Endothelial cell (in vitro differentiated cells): ENCODE measurements around the gene CACNA1I. TPM values are rescaled to one million over a fixed set of nuclear protein-coding genes. Genes with fewer than 3 reads are reported as not detected.

ENCODE experiments used
- DNase-seq: peaks from one replicate; pipeline ENCODE4 v3.0.0; 2021; ENCODE audit warnings: low spot score
- H3K27ac Mint-ChIP-seq: one replicate; pipeline ENCODE4 v1.8.0; 2021; ENCODE audit warnings: mixed read lengths, inconsistent platforms; ENCODE audit not compliant: unreplicated experiment
- H3K27me3 Mint-ChIP-seq: one replicate; pipeline ENCODE4 v1.8.0; 2021; ENCODE audit warnings: mild to moderate bottlenecking, moderate library complexity, mixed read lengths, inconsistent platforms; ENCODE audit not compliant: unreplicated experiment
- H3K36me3 Mint-ChIP-seq: one replicate; pipeline ENCODE4 v1.8.0; 2021; ENCODE audit warnings: mild to moderate bottlenecking, low read depth, mixed read lengths, inconsistent platforms; ENCODE audit not compliant: unreplicated experiment
- H3K4me1 Mint-ChIP-seq: one replicate; pipeline ENCODE4 v1.8.0; 2021; ENCODE audit warnings: mild to moderate bottlenecking, mixed read lengths, inconsistent platforms; ENCODE audit not compliant: unreplicated experiment
- H3K4me3 Mint-ChIP-seq: one replicate; pipeline ENCODE4 v1.8.0; 2021; ENCODE audit warnings: mild to moderate bottlenecking, mixed read lengths, inconsistent platforms; ENCODE audit not compliant: unreplicated experiment
- H3K9me3 Mint-ChIP-seq: one replicate; pipeline ENCODE4 v1.8.0; 2021; ENCODE audit warnings: mixed read lengths, inconsistent platforms; ENCODE audit not compliant: unreplicated experiment
- total RNA-seq: library from RNA; stranded (reverse); fragmentation: NEBNext Ultra II Directional; extraction: Animal tissue kit (Norgen Biotek cat#: 25700); gene quantifications from one replicate; pipeline ENCODE4 v1.2.1, GENCODE V29; 2021; ENCODE audit not compliant: unreplicated experiment
- TF ChIP-seq, protein P1 (sequence below): fragments of 200-600 bp; sonication (generic); IDR thresholded peaks from one replicate; pipeline ENCODE4 v1.5.0; 2021; ENCODE audit warnings: antibody characterized with exemption; ENCODE audit not compliant: unreplicated experiment

The CACNA1I gene
- total RNA-seq, 1 donor from 2014 or later = 0.10 TPM

GRCh38 chr22:39532215-39533073 is 38.1 kb upstream of the CACNA1I start, which contains the start of gene RPS19BP1:
Gene RPS19BP1 (minus strand): TSS chr22:39532748. CDS start chr22:39532738, 10 bp downstream.
- H3K4me3 Mint-ChIP-seq = peak within 1 kb of the TSS; percentile 91
- peaks cover 41% of the 10 kb centered on the region for H3K4me1 Mint-ChIP-seq

DNA sequence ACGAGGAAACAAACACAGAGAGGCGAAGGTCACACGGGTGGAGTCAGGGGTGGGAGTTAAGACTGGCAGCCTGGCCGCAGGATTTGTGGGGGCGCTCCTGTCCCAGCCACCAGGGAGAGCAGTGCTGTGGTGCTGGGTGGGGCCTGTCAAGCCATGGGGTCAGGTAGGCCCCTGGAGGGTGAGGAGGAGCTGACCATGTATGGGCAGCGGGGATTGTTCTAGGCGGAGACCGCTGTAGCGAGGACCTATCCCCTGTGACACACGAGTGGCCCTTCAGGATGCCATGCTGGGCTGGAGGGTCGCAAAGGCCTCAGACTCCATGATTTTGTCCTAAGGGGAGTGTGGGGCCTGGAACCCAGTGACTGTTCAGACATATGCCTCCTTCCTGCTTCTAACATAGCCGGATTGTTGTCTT is 36.5 kb upstream of the CACNA1I start:
- DNase-seq = no peak
- no peaks in the 10 kb centered on the region for H3K9me3 Mint-ChIP-seq
- peaks cover 3% of the 10 kb centered on the region for H3K27me3 Mint-ChIP-seq
- no peak overlapping the region for H3K27ac Mint-ChIP-seq
- TF ChIP-seq, protein P1, sequence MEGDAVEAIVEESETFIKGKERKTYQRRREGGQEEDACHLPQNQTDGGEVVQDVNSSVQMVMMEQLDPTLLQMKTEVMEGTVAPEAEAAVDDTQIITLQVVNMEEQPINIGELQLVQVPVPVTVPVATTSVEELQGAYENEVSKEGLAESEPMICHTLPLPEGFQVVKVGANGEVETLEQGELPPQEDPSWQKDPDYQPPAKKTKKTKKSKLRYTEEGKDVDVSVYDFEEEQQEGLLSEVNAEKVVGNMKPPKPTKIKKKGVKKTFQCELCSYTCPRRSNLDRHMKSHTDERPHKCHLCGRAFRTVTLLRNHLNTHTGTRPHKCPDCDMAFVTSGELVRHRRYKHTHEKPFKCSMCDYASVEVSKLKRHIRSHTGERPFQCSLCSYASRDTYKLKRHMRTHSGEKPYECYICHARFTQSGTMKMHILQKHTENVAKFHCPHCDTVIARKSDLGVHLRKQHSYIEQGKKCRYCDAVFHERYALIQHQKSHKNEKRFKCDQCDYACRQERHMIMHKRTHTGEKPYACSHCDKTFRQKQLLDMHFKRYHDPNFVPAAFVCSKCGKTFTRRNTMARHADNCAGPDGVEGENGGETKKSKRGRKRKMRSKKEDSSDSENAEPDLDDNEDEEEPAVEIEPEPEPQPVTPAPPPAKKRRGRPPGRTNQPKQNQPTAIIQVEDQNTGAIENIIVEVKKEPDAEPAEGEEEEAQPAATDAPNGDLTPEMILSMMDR = no peak
- peaks cover 31% of the 10 kb centered on the region for H3K4me1 Mint-ChIP-seq
- peaks cover 14% of the 10 kb centered on the region for H3K36me3 Mint-ChIP-seq
- H3K4me3 Mint-ChIP-seq = peak overlapping the region; percentile 59

More at GRCh38 chr22:39532215-39533073, 38.1 kb upstream of the CACNA1I start, which contains the start of gene RPS19BP1:
- peak; percentile 90 for DNase-seq
- H3K9me3 Mint-ChIP-seq = no peaks in the 10 kb centered on the region
- TF ChIP-seq, protein P1 = no peak
- peaks cover 3% of the 10 kb centered on the region for H3K27me3 Mint-ChIP-seq
- peak within 1 kb of the TSS; percentile 81 for H3K27ac Mint-ChIP-seq
- peaks cover 14% of the 10 kb centered on the region for H3K36me3 Mint-ChIP-seq

GRCh38 chr22:39534591-39535356 is 35.8 kb upstream of the CACNA1I start:
- peak overlapping the region; percentile 59 for H3K4me3 Mint-ChIP-seq

DNA sequence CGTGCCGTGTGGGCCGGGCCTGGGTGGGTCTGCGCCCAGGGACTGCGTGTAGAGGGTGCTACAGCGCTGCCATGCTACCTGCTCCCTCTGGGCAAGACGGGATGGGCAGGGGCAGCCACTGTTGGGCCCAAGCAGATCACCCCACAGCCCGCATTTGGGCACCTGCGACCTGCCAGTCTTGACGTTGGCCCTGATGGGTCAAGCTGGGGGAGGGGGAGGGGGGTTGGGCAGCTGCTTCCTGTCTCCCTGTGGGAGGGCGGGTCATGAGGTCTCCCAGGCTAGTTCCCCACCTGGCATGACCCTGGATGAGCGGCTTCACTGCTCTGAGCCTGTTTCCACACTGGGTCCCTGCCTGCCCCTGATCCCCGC is 35.2 kb upstream of the CACNA1I start:
- H3K36me3 Mint-ChIP-seq = peaks cover 8% of the 10 kb centered on the region
- H3K9me3 Mint-ChIP-seq = no peaks in the 10 kb centered on the region
- H3K27ac Mint-ChIP-seq = no peak overlapping the region
- TF ChIP-seq, protein P1 = no peak
- no peak for DNase-seq
- no peak overlapping the region for H3K4me3 Mint-ChIP-seq
- peaks cover 26% of the 10 kb centered on the region for H3K4me1 Mint-ChIP-seq
- peaks cover 3% of the 10 kb centered on the region for H3K27me3 Mint-ChIP-seq

More at GRCh38 chr22:39534591-39535356, 35.8 kb upstream of the CACNA1I start:
- H3K27ac Mint-ChIP-seq = peak overlapping the region; percentile 64
- DNase-seq = peak; percentile 94
- H3K4me1 Mint-ChIP-seq = peaks cover 30% of the 10 kb centered on the region
- H3K9me3 Mint-ChIP-seq = no peaks in the 10 kb centered on the region
- peaks cover 3% of the 10 kb centered on the region for H3K27me3 Mint-ChIP-seq
- peaks cover 13% of the 10 kb centered on the region for H3K36me3 Mint-ChIP-seq
- TF ChIP-seq, protein P1 = peak; percentile 99
